ENCODE results near the gene RCAN2.

RCAN2 gene

GRCh38 chr6:46172176-46172575, 319.1 kb downstream of the RCAN2 start:
- DNase-seq (ENCODE audit: low read depth in 1 of 2, low spot score in 1 of 2): no peak

Measured in stimulated activated CD4-positive, alpha-beta T cell treated with anti-CD3 and anti-CD28 coated beads, Interleukin-15, amount 100 ng/mL, for 1 hour (primary cell).